EL (cell line): ENCODE data around the gene CHIC2.
"Not testable (repeated sequence)": the region's sequence is repeated elsewhere in the genome, so short reads cannot be mapped to it uniquely, and the experiment has no call there.

Experiments
- DNase-seq: peaks from one replicate; pipeline ENCODE4 v3.0.0-alpha.2; 2016

Gene CHIC2

GRCh38 chr4:54056360-54056759 is 8.0 kb downstream of the CHIC2 start:
- DNase-seq = no peak

GRCh38 chr4:54055494-54055893 is 8.9 kb downstream of the CHIC2 start:
- no peak for DNase-seq

- no peak for DNase-seq
Observed at GRCh38 chr4:54054501-54054900, 9.9 kb downstream of the CHIC2 start.

- not testable (repeated sequence) for DNase-seq
Observed at GRCh38 chr4:54053322-54053721, 11.1 kb downstream of the CHIC2 start.

GRCh38 chr4:54050214-54050904 is 14.0 kb downstream of the CHIC2 start:
- DNase-seq = peak; percentile 65

- not testable (repeated sequence) for DNase-seq
Observed at GRCh38 chr4:54043630-54044029, 20.8 kb downstream of the CHIC2 start.

- no peak for DNase-seq
Observed at GRCh38 chr4:54041933-54042332, 22.5 kb downstream of the CHIC2 start.

GRCh38 chr4:54041100-54041499 is 23.3 kb downstream of the CHIC2 start:
- DNase-seq = no peak

GRCh38 chr4:54038056-54038455 is 26.3 kb downstream of the CHIC2 start:
- DNase-seq = no peak

GRCh38 chr4:54036184-54036583 is 28.2 kb downstream of the CHIC2 start:
- DNase-seq = no peak

- no peak for DNase-seq
Observed at GRCh38 chr4:54032558-54033135, 31.8 kb downstream of the CHIC2 start.

- DNase-seq = no peak
Observed at GRCh38 chr4:54027311-54027710, 37.1 kb downstream of the CHIC2 start.

- DNase-seq = no peak
Observed at GRCh38 chr4:54025582-54025981, 38.8 kb downstream of the CHIC2 start.

GRCh38 chr4:54023019-54023418 is 41.4 kb downstream of the CHIC2 start:
- DNase-seq = not testable (repeated sequence)

- DNase-seq = no peak
Observed at GRCh38 chr4:54017974-54018373, 46.4 kb downstream of the CHIC2 start.

- DNase-seq = no peak
Observed at GRCh38 chr4:54017308-54017707, 47.1 kb downstream of the CHIC2 start.

- no peak for DNase-seq
Observed at GRCh38 chr4:54016504-54016903, 47.9 kb downstream of the CHIC2 start.

- no peak for DNase-seq
Observed at GRCh38 chr4:54015423-54016030, 48.9 kb downstream of the CHIC2 start.

- DNase-seq = no peak
Observed at GRCh38 chr4:54014666-54015160, 49.7 kb downstream of the CHIC2 start.

- no peak for DNase-seq
Observed at GRCh38 chr4:54011201-54011600, 53.2 kb downstream of the CHIC2 start.

- DNase-seq = no peak
Observed at GRCh38 chr4:54006755-54007154, 57.6 kb downstream of the CHIC2 start.

GRCh38 chr4:54005475-54005874 is 58.9 kb downstream of the CHIC2 start:
- DNase-seq = peak; percentile 53

GRCh38 chr4:54004463-54004862 is 59.9 kb downstream of the CHIC2 start:
- no peak for DNase-seq

GRCh38 chr4:54001668-54002365 is 62.6 kb downstream of the CHIC2 start:
- no peak for DNase-seq
